RWPE2 (cell line): Measurements from ENCODE around the gene ETFRF1.

Experiments used
- ATAC-seq: fragments of 200-7000 bp; cut with Tn5 transposase; 3 replicates; pipeline ENCODE4 v1.9.1; 2021; ENCODE audit warnings: low read depth
- DNase-seq: peaks from one replicate; pipeline ENCODE4 v3.0.0-alpha.2; 2020; ENCODE audit warnings: low spot score
- H3K27ac ChIP-seq: fragments of 450-650 bp; 2 replicates; pipeline ENCODE4 v1.5.1; 2017; ENCODE audit warnings: mild to moderate bottlenecking; ENCODE audit not compliant: poor library complexity, severe bottlenecking
- H3K27me3 ChIP-seq: fragments of 250-450 bp; sonication (Bioruptor Pico); 2 replicates; pipeline ENCODE4 v1.5.1; 2021; ENCODE audit warnings: mild to moderate bottlenecking, moderate library complexity; ENCODE audit not compliant: insufficient read depth, poor library complexity, severe bottlenecking
- H3K36me3 ChIP-seq: fragments of 250-450 bp; sonication (Bioruptor Pico); 2 replicates; pipeline ENCODE4 v1.5.1; 2020; ENCODE audit warnings: low read depth, mild to moderate bottlenecking, moderate library complexity
- H3K4me1 ChIP-seq: fragments of 250-450 bp; sonication (Bioruptor Pico); 2 replicates; pipeline ENCODE4 v1.5.1; 2021; ENCODE audit warnings: mild to moderate bottlenecking, moderate library complexity; ENCODE audit not compliant: insufficient read depth, poor library complexity, severe bottlenecking
- H3K4me3 ChIP-seq: fragments of 250-450 bp; sonication (Bioruptor Pico); 2 replicates; pipeline ENCODE4 v1.5.1; 2021; ENCODE audit warnings: mild to moderate bottlenecking, moderate library complexity; ENCODE audit not compliant: severe bottlenecking
- H3K9me3 ChIP-seq: fragments of 250-450 bp; sonication (Bioruptor Pico); 2 replicates; pipeline ENCODE4 v1.5.1; 2021; ENCODE audit warnings: mild to moderate bottlenecking, moderate library complexity; ENCODE audit not compliant: severe bottlenecking
- TF ChIP-seq, protein P1 (sequence below): fragments of 450-650 bp; IDR thresholded peaks from one replicate; pipeline ENCODE4 v1.5.1; 2017; ENCODE audit warnings: mild to moderate bottlenecking, moderate library complexity; ENCODE audit not compliant: poor library complexity, severe bottlenecking

Gene ETFRF1

DNA sequence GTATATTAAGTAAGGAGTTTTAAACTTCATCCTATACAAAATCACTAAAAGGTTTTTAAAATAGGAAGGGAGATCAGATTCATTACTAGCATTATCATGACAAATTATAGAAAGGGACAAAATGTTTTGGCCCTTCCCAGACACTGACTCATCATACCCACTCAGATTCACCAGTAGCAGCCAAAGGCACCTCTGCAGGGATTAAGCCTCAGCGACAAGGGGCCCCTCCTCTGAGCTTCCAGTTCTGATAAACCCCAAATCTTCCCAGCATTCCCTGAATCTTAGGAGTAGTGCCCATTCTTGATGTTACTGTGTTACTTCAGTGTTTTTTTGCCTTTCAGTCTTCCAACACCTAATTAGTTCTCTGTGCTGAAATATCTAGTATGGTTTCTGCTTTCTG, 41.2 kb downstream of the ETFRF1 start:
- H3K9me3 ChIP-seq: no peaks in the 10 kb centered on the region
- no peak overlapping the region for H3K27ac ChIP-seq
- no peak for DNase-seq
- no peaks in the 10 kb centered on the region for H3K4me1 ChIP-seq
- ATAC-seq: no peak
- H3K4me3 ChIP-seq: no peak overlapping the region
- H3K27me3 ChIP-seq: no peaks in the 10 kb centered on the region
- TF ChIP-seq, protein P1, sequence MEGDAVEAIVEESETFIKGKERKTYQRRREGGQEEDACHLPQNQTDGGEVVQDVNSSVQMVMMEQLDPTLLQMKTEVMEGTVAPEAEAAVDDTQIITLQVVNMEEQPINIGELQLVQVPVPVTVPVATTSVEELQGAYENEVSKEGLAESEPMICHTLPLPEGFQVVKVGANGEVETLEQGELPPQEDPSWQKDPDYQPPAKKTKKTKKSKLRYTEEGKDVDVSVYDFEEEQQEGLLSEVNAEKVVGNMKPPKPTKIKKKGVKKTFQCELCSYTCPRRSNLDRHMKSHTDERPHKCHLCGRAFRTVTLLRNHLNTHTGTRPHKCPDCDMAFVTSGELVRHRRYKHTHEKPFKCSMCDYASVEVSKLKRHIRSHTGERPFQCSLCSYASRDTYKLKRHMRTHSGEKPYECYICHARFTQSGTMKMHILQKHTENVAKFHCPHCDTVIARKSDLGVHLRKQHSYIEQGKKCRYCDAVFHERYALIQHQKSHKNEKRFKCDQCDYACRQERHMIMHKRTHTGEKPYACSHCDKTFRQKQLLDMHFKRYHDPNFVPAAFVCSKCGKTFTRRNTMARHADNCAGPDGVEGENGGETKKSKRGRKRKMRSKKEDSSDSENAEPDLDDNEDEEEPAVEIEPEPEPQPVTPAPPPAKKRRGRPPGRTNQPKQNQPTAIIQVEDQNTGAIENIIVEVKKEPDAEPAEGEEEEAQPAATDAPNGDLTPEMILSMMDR: no peak
- H3K36me3 ChIP-seq: no peaks in the 10 kb centered on the region

DNA sequence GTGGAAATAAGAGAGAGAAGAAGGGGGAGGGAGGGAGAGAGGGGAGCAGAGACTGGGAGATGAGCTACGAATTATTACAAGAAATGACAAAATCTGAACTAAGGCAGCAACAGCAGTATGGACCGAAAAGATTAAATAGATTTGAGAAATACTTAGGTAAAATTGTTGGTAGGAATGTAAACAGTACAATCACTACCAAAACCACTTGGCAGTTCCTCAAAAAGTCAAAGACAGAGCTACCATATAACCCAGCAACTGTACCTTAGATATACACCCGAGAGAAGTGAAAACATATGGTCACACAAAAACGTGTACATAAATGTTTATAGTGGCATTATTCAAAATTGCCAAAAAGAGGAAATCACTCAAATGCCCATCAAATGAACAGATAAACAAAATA, 41.6 kb downstream of the ETFRF1 start:
- TF ChIP-seq, protein P1: no peak
- no peak for ATAC-seq
- Histone ChIP-seq H3K4me1 (no peaks in the 10 kb centered on the region), H3K9me3 (no peaks in the 10 kb centered on the region), H3K27ac (no peak overlapping the region), H3K4me3 (no peak overlapping the region), H3K36me3 (no peaks in the 10 kb centered on the region), H3K27me3 (no peaks in the 10 kb centered on the region)
- no peak for DNase-seq

DNA sequence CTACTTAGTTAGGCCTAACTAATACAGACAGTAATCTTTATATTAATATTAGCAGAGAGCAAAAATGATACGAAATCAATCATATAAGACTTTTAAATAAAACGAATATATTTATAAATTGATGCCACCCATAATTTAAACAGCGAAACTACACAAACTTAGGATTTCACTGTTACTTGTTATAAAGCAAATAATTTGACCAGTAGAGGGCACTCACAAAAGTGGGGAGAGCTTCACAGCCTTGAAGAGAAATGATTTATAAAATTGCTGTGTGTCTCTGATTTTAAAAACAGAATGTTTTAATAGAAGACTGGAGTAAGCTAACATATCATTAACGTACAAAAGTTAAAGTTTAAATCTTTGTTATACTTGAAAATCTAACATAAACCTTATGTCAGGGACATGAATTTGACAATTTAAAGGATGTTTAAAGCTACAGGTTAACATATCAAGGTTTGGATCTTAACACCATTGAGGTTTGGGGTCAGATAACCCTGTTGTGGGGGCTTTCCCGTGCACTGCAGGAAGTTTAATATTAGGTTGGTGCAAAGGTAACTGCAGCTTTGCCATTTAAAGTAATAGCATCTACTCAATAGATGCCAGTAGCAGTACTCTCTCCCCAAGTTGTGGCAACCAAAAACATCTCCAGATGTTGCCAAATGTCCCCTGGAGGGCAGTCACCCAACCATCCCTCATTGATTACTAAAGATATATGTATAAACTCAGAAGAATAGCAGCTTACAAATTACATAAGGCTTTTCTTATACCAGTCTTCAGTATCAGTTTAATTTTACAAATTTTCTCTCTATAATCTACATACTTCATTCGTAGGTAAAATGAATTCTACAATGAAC, 46.4 kb downstream of the ETFRF1 start:
- DNase-seq (no peak), ATAC-seq (no peak)
- H3K27me3 ChIP-seq: no peaks in the 10 kb centered on the region
- no peaks in the 10 kb centered on the region; the same call in 1 of the 2 replicates for H3K36me3 ChIP-seq
- H3K27ac ChIP-seq: no peak overlapping the region
- no peaks in the 10 kb centered on the region for H3K9me3 ChIP-seq
- TF ChIP-seq, protein P1: peak; percentile 76
- no peaks in the 10 kb centered on the region for H3K4me1 ChIP-seq
- no peak overlapping the region for H3K4me3 ChIP-seq

DNA sequence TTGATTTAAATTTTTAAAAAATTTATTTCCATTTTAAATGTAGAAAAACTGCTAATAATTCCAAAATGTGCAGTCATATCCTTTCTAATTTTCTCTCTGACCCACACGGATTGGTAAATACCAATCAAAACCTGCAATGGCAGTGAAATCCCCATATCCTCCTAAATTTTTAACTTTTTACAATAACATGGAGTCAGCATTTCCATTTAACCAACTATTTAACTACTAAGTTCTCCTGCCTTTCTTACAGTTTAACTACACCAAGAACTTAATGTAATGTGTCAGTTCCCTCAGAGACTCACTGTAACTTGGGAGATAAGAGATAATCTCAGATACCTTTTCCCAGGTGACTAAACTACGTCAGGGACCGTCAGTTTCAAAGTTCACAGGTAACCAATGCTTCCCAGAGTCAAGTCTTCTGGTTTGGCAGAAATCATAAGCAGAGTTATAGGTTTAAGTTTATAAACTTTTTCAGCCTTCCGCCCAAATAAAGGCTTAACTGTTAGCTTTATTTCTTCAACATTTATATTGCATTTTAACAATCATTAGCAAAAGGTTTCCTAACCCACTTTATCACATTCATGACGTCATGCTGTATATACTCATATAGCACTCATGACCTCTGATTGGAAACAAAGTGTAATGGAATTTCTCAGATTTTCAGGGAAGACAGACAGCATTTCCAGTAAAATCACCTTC, 48.1 kb downstream of the ETFRF1 start:
- no peaks in the 10 kb centered on the region for H3K4me1 ChIP-seq
- DNase-seq (no peak), ATAC-seq (no peak)
- no peaks in the 10 kb centered on the region; the same call in 1 of the 2 replicates for H3K36me3 ChIP-seq
- no peaks in the 10 kb centered on the region for H3K9me3 ChIP-seq
- H3K27me3 ChIP-seq: no peaks in the 10 kb centered on the region
- TF ChIP-seq, protein P1: no peak
- no peak overlapping the region for H3K4me3 ChIP-seq
- H3K27ac ChIP-seq: no peak overlapping the region

DNA sequence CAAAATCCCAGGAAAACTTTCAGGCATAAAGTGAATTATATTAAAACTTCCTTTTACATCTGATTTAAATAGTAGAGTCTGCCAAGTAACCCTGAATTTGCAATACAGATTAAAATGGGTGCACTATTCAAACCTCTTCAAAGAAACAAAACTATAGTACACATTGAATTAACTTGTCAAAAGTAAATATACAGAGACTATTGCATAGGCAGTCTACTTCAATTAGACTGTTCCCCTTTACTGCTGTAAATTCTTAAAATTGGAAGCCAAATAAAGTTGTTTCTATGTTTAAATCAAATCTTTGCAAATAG, 48.6 kb downstream of the ETFRF1 start:
- H3K36me3 ChIP-seq: no peaks in the 10 kb centered on the region; the same call in 1 of the 2 replicates
- TF ChIP-seq, protein P1: no peak
- H3K9me3 ChIP-seq: no peaks in the 10 kb centered on the region
- ATAC-seq (no peak), DNase-seq (no peak)
- no peaks in the 10 kb centered on the region for H3K27me3 ChIP-seq
- H3K27ac ChIP-seq: no peak overlapping the region
- H3K4me3 ChIP-seq: no peak overlapping the region
- H3K4me1 ChIP-seq: no peaks in the 10 kb centered on the region
